Measurements from ENCODE around the gene IFNGR2.
"Not testable (repeated sequence)": the region's sequence is repeated elsewhere in the genome, so short reads cannot be mapped to it uniquely, and the experiment has no call there.

Gene IFNGR2

GRCh38 chr21:33452362-33452761 is 49.1 kb downstream of the IFNGR2 start:
- no peak for DNase-seq
- no peak for TF ChIP-seq POLR2A (IDR thresholded peaks at IDR 0.05; ENCODE audit: low read length)

GRCh38 chr21:33455686-33456446 is 52.7 kb downstream of the IFNGR2 start:
- no peak for DNase-seq
- TF ChIP-seq POLR2A (IDR thresholded peaks at IDR 0.05; ENCODE audit: low read length) (no peak), GATA1 (IDR thresholded peaks at IDR 0.05; ENCODE audit: low read depth, low read length) (no peak)

DNA sequence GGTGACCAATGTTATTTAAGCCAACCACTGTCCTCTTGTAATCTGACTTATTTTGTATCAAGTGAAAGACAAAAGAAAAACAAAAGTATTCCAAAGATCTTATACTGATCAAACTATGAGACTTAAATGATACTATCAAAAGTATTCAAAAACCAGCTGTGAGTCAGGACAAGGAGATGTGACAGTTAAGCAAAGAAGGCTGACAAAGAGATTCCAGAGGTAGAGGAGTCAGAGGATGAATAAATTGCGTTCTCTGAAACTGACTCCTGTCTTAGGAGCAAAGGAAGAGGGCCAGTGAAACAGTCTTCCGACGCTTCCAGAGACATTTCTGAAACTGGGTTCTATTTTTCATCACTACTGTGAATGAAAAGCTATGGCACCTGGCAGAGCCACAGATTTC is 55.6 kb downstream of the IFNGR2 start:
- no peak for DNase-seq
- no peak for TF ChIP-seq POLR2A (IDR thresholded peaks at IDR 0.05; ENCODE audit: low read length)

GRCh38 chr21:33461538-33462250 is 58.5 kb downstream of the IFNGR2 start:
- no peak for DNase-seq
- TF ChIP-seq POLR2A (IDR thresholded peaks at IDR 0.05; ENCODE audit: low read length) (no peak), GATA1 (IDR thresholded peaks at IDR 0.05; ENCODE audit: low read depth, low read length) (no peak)

GRCh38 chr21:33469183-33469582 is 66.0 kb downstream of the IFNGR2 start:
- not testable (repeated sequence) for DNase-seq

- no peak for DNase-seq
- TF ChIP-seq GATA1 (IDR thresholded peaks at IDR 0.05; ENCODE audit: low read depth, low read length) (no peak), POLR2A (IDR thresholded peaks at IDR 0.05; ENCODE audit: low read length) (no peak)
These were observed 67.5 kb downstream of the IFNGR2 start for GRCh38 chr21:33470701-33471100.

GRCh38 chr21:33473344-33473743 is 70.1 kb downstream of the IFNGR2 start:
- TF ChIP-seq GATA1 (IDR thresholded peaks at IDR 0.05; ENCODE audit: low read depth, low read length) (no peak), POLR2A (IDR thresholded peaks at IDR 0.05; ENCODE audit: low read length) (no peak)
- DNase-seq: no peak

DNA sequence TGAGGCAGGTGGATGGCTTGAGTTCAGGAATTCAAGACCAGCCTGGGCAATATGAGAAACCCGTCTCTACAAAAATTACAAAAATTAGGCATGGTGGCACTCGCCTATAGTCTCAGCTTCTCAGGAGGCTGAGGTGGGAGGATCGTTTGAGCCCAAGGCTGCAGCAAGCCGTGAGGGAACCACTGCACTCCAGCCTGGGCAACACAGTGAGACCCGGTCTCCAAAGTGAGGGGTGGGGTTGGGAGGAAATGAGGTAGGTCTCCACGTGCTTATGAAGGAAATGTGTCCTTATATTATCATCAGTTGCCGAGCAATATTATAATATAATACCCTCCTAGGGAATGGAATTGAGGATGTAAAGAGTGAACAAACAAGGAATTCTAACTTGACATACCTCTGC is 73.9 kb downstream of the IFNGR2 start:
- no peak for DNase-seq
- no peak for TF ChIP-seq POLR2A (IDR thresholded peaks at IDR 0.05; ENCODE audit: low read length)
- no peak for TF ChIP-seq GATA1 (IDR thresholded peaks at IDR 0.05; ENCODE audit: low read depth, low read length)

DNA sequence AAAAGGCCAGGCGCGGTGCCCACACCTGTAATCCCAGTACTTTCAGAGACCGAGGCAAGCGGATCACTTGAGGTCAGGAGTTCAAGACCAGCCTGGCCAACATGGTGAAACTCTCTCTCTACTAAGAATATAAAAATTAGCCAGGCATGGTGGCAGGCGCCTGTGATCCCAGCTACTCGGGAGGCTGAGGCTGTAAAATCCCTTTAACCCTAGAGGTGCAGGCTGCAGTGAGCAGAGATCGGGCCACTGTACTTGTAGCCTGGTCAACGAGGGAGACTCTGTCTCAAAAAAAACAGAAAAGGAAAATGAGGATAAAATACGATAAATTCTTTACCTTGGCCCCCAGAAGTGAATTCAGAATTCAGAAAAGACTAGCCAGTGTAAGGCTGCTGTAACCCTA is 75.0 kb downstream of the IFNGR2 start:
- TF ChIP-seq GATA1 (IDR thresholded peaks at IDR 0.05; ENCODE audit: low read depth, low read length): no peak
- no peak for TF ChIP-seq POLR2A (IDR thresholded peaks at IDR 0.05; ENCODE audit: low read length)
- no peak for DNase-seq

DNA sequence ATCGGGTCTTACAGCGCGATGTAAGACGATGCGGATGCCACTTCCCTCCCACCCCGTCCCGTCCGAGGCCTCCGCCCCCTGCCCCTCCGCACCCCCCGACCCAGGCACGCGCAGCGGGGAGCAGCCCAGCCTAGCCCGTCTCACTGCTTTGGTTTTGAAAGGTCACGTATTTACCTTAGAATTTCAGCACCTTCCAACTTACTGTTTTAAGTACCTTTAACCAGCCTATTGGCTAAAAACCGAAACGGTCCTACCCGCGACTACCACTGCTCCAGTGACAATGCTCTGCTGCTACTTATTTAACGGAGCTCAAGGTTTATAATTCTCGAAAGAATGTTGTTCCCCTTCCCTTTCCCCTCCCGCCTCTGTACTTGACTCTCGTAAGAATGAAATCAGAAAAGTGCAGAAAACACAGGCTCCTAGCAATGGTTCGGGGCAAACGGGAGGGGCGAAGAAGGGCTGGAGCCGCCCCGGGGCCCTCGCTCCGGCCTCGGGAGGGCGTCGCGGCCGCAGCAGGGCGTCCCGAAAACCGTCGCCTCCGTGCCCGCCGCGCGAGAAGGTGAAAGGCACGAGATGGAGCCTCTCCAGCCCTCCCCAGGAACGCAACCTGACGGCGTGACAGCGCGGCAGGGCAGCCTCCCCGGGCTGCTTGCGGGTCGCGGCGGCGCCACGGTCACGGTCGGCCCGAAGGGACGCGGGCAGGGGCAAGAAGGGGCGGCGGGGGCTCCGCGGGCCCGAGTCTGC is 75.9 kb downstream of the IFNGR2 start:
- TF ChIP-seq GATA1 (IDR thresholded peaks at IDR 0.05; ENCODE audit: low read depth, low read length) (no peak), POLR2A (IDR thresholded peaks at IDR 0.05; ENCODE audit: low read length) (no peak)
- DNase-seq: peak; percentile 76 to 82

GRCh38 chr21:33479679-33480480 is 76.7 kb downstream of the IFNGR2 start, which contains the start of gene TMEM50B:
TMEM50B (minus strand) TSS chr21:33479974; CDS start chr21:33468885, 11,089 bp downstream.
- TF ChIP-seq POLR2A (IDR thresholded peaks at IDR 0.05; ENCODE audit: low read length) (peak; percentile 81), GATA1 (IDR thresholded peaks at IDR 0.05; ENCODE audit: low read depth, low read length) (no peak)
- peak; percentile 97 to 99 for DNase-seq

DNA sequence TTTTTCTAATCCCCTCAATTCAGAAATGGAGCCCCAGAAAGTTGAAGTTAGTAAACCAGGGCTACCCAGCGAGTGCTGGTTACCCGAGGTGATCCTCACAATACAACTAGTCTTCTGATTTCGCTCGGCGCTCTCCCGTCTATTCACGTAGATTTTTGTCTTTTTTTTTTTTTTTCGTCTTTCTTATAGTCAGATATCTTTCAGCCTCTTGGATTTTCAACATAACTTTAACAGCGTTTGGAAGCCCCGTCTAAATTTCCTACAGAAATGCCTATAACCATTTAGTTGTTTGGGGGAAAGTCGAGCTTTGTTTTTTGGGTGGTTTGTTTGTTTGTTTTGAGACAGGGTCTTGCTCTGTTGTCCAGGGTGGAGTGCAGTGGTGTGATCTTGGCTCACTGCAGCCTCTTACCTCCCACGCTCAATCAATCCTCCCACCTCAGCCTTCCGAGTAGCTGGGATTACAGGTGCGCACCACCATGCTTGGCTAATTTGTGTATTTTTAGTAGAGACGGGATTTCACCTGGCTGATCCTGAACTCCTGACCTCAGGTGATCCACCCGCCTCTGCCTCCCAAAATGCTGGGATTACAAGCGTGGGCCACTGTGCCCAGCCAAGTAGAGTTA is 77.4 kb downstream of the IFNGR2 start:
- no peak for DNase-seq
- TF ChIP-seq GATA1 (IDR thresholded peaks at IDR 0.05; ENCODE audit: low read depth, low read length) (no peak), POLR2A (IDR thresholded peaks at IDR 0.05; ENCODE audit: low read length) (no peak)

DNA sequence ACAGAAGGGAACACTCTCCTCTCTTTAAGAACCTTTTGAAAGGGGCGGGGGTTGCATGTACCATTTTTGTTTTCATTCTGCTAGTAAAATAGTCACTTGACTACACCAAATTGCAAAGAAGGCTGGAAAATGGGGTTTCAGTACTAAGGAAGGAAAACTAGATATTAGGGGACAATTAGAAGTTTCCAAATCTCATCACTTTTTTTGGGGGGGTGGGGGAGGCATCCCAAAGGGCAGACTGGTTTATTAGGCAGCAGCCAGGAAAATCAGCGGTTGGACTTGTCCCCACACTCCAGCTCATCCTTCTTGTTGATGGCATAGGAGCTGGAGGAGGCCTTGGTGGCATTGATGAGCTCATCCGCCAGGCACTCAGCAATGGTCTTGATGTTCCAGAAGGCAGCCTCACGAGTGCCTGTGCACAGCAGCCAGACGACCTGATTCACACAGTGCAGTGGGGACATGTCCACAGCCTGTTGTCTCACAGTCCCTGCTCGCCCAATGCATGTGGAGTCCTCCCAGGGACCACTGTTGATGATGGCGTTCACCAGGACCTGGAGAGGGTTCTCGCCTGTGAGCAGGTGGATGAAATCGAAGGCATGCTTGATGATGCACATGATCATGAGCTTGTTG is 78.2 kb downstream of the IFNGR2 start:
- TF ChIP-seq GATA1 (IDR thresholded peaks at IDR 0.05; ENCODE audit: low read depth, low read length): no peak
- no peak for TF ChIP-seq POLR2A (IDR thresholded peaks at IDR 0.05; ENCODE audit: low read length)
- DNase-seq: peak in 1 of 2 experiments; percentile 11
